GM13976 (cell line): ENCODE data around the gene SRR.
A peak's percentile ranks its signal among the peaks of the same experiment; 100 is the strongest.
"Not testable (repeated sequence)": the region's sequence is repeated elsewhere in the genome, so short reads cannot be mapped to it uniquely, and the experiment has no call there.

Experiments
- DNase-seq: peaks from one replicate; pipeline ENCODE4 v3.0.0; 2012; ENCODE audit warnings: low spot score
- CTCF ChIP-seq: IDR thresholded peaks from 2 replicates; pipeline ENCODE4 v1.5.1; 2012; ENCODE audit warnings: borderline replicate concordance, mild to moderate bottlenecking; ENCODE audit not compliant: insufficient read depth; ENCODE audit errors: extremely low read depth, missing control alignments, control extremely low read depth
- in situ Hi-C: fragments of 300-500 bp; cut with MboI; formaldehyde crosslinking; loops from one replicate; pipeline ENCODE4 v1.12.0; 2022; ENCODE audit warnings: low sequenced_read_pairs, mixed read lengths, inconsistent platforms; ENCODE audit not compliant: unreplicated experiment

SRR gene

GRCh38 chr17:2303204-2304188 lies at the start of gene SRR, which contains the start of gene SMG6:
Gene SRR (plus strand): TSS chr17:2303950. CDS start chr17:2315561, 11,611 bp downstream.
Gene SMG6 (minus strand): TSS chr17:2303785. CDS start chr17:2303720, 65 bp downstream.
- no peak for TF ChIP-seq CTCF
- DNase-seq: peak; percentile 99
- in situ Hi-C loops: no loop called here

- DNase-seq, in situ Hi-C loops: not testable (repeated sequence)
Measured at GRCh38 chr17:2258830-2259229, 44.9 kb upstream of the SRR start.

GRCh38 chr17:2259769-2260536 lies 43.8 kb upstream of the SRR start:
- no peak for TF ChIP-seq CTCF
- peak; percentile 69 for DNase-seq
- in situ Hi-C loops: no loop called here

- TF ChIP-seq CTCF: no peak
- DNase-seq: no peak
- in situ Hi-C loops: no loop called here
Measured at GRCh38 chr17:2262135-2262587, 41.6 kb upstream of the SRR start.

GRCh38 chr17:2263183-2264066 lies 40.3 kb upstream of the SRR start:
- no peak for DNase-seq
- TF ChIP-seq CTCF: no peak
- in situ Hi-C loops: no loop called here

- no peak for DNase-seq
- no peak for TF ChIP-seq CTCF
- in situ Hi-C loops: no loop called here
Measured at GRCh38 chr17:2264067-2264860, 39.5 kb upstream of the SRR start.

GRCh38 chr17:2265166-2265565 lies 38.6 kb upstream of the SRR start:
- in situ Hi-C loops, DNase-seq: not testable (repeated sequence)
